Endodermal cell (in vitro differentiated cells): ENCODE measurements around the gene LARP7. TPM values are rescaled to one million over a fixed set of nuclear protein-coding genes. Genes with fewer than 3 reads are reported as not detected.
A peak's percentile ranks its signal among the peaks of the same experiment; 100 is the strongest.

Source experiments
- DNase-seq: peaks from one replicate; pipeline ENCODE4 v3.0.0-alpha.2; 2017
- H3K27ac ChIP-seq: 2 replicates; pipeline ENCODE4 v1.5.1; 2013; ENCODE audit warnings: mild to moderate bottlenecking, low read depth, low read length, moderate library complexity
- H3K27me3 ChIP-seq: 2 replicates; pipeline ENCODE4 v1.6.1; 2013; ENCODE audit warnings: mild to moderate bottlenecking, low read length, moderate library complexity; ENCODE audit not compliant: insufficient read depth, control insufficient read depth, poor library complexity, severe bottlenecking
- H3K36me3 ChIP-seq: 2 replicates; pipeline ENCODE4 v1.7.0; 2013; ENCODE audit warnings: mild to moderate bottlenecking, low read length, moderate library complexity; ENCODE audit not compliant: control insufficient read depth, insufficient read depth
- H3K4me1 ChIP-seq: one replicate; pipeline ENCODE4 v1.7.0; 2013; ENCODE audit warnings: low read length; ENCODE audit not compliant: control insufficient read depth, insufficient read depth
- H3K4me3 ChIP-seq: 2 replicates; pipeline ENCODE4 v1.5.1; 2013; ENCODE audit warnings: mild to moderate bottlenecking, low read length, moderate library complexity
- H3K9ac ChIP-seq: 2 replicates; pipeline ENCODE4 v1.6.1; 2013; ENCODE audit warnings: mild to moderate bottlenecking, low read length, moderate library complexity; ENCODE audit not compliant: poor library complexity, severe bottlenecking; ENCODE audit errors: extremely low read depth
- H3K9me3 ChIP-seq: 2 replicates; pipeline ENCODE4 v1.6.1; 2013; ENCODE audit warnings: mild to moderate bottlenecking, low read length, moderate library complexity; ENCODE audit not compliant: control insufficient read depth
- H3K27ac Mint-ChIP-seq: 2 replicates; pipeline ENCODE4 v1.8.0; 2020; ENCODE audit warnings: mixed read lengths
- H3K27me3 Mint-ChIP-seq: 2 replicates; pipeline ENCODE4 v1.8.0; 2021; ENCODE audit warnings: mild to moderate bottlenecking, mixed read lengths; ENCODE audit not compliant: insufficient read depth
- H3K36me3 Mint-ChIP-seq: 2 replicates; pipeline ENCODE4 v1.8.0; 2020; ENCODE audit warnings: low read depth, mixed read lengths
- H3K4me1 Mint-ChIP-seq: 2 replicates; pipeline ENCODE4 v1.8.0; 2020; ENCODE audit warnings: mixed read lengths
- H3K4me3 Mint-ChIP-seq: 2 replicates; pipeline ENCODE4 v1.8.0; 2020; ENCODE audit warnings: mild to moderate bottlenecking, moderate library complexity, mixed read lengths
- H3K9me3 Mint-ChIP-seq: 2 replicates; pipeline ENCODE4 v1.8.0; 2020; ENCODE audit warnings: mild to moderate bottlenecking, mixed read lengths
- CTCF ChIP-seq: fragments of 200-600 bp; sonication (generic); conservative IDR thresholded peaks from 2 replicates; pipeline ENCODE4 v1.5.0; 2021; ENCODE audit warnings: antibody characterized with exemption, mild to moderate bottlenecking
- WGBS, 2 experiments: methylation state at CpG; one replicate each; pipeline versions ENCODE4 v1.1.5 to v1.1.7; 2013; ENCODE audit warnings: missing lambda C conversion rate in 2 of 2, mixed read lengths in 1 of 2; ENCODE audit not compliant: insufficient coverage in 1 of 2, insufficient read length in 1 of 2; 5-methylcytosine and 5-hydroxymethylcytosine counted together
- total RNA-seq, 2 donors: library from RNA; stranded (reverse); fragmentation: NEBNext Ultra II Directional in 1 of 2; extraction: Animal tissue kit (Norgen Biotek cat#: 25700) in 1 of 2; gene quantifications; 2 replicates in 1 of 2; 3 replicates in 1 of 2; pipeline ENCODE4 v1.2.1, GENCODE V29; 2021

Gene LARP7
- total RNA-seq, 2 donors from 2014 or later: 36.1 to 52.0 TPM

GRCh38 chr4:112700679-112701078, 63.7 kb downstream of the LARP7 start:
- Mint-ChIP-seq H3K27me3 (no peaks in the 10 kb centered on the region), H3K36me3 (peaks cover 21% of the 10 kb centered on the region), H3K4me1 (peaks cover 10% of the 10 kb centered on the region), H3K4me3 (no peak overlapping the region), H3K27ac (no peak overlapping the region), H3K9me3 (no peaks in the 10 kb centered on the region)
- DNase-seq: no peak
- Histone ChIP-seq H3K27ac (no peak overlapping the region), H3K9me3 (no peaks in the 10 kb centered on the region), H3K27me3 (no peaks in the 10 kb centered on the region), H3K9ac (no peak overlapping the region), H3K36me3 (no peaks in the 10 kb centered on the region), H3K4me3 (no peak overlapping the region), H3K4me1 (no peaks in the 10 kb centered on the region)
- WGBS, 2 experiments: 100% methylated on average over 3 of the region's 3 CpGs
- TF ChIP-seq CTCF: no peak

- TF ChIP-seq CTCF: no peak
- 93 to 100% methylated on average over 1 of the region's 1 CpG for WGBS, 2 experiments
- Histone ChIP-seq H3K36me3 (no peaks in the 10 kb centered on the region), H3K4me1 (no peaks in the 10 kb centered on the region), H3K9ac (no peak overlapping the region), H3K27ac (no peak overlapping the region), H3K27me3 (no peaks in the 10 kb centered on the region), H3K4me3 (no peak overlapping the region), H3K9me3 (no peaks in the 10 kb centered on the region)
- Mint-ChIP-seq H3K27me3 (no peaks in the 10 kb centered on the region), H3K9me3 (no peaks in the 10 kb centered on the region), H3K4me3 (no peak overlapping the region), H3K4me1 (peaks cover 11% of the 10 kb centered on the region), H3K27ac (peak overlapping the region; percentile 1), H3K36me3 (peaks cover 34% of the 10 kb centered on the region)
- DNase-seq: no peak
These were observed 65.9 kb downstream of the LARP7 start for GRCh38 chr4:112702892-112703291.

DNA sequence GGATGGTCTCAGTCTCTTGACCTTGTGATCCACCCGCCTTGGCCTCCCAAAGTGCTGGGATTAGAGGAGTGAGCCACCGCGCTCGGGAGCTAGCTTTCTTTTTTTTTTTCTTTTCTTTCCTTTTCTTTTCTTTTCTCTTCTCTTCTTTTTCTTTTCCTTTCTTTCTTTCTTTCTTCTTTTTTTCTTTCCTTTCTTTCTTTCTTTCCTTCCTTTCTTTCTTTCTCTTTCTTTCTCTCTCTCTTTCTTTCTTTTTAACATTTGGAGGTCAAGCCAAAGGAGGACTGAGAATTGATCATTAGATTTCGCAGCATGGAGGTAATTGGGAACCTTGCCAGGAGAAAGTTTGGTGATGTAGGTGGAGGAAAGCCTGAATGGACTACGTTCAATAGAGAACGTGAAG, 67.4 kb downstream of the LARP7 start:
- H3K9ac ChIP-seq: peak overlapping the region; percentile 90
- WGBS, 2 experiments: 56 to 74% methylated on average over 6 to 7 of the region's 7 CpGs
- peak; percentile 14 for DNase-seq
- H3K27me3 ChIP-seq: no peaks in the 10 kb centered on the region
- H3K36me3 ChIP-seq: peaks cover 3% of the 10 kb centered on the region
- Mint-ChIP-seq H3K4me1 (peaks cover 14% of the 10 kb centered on the region), H3K27ac (peak overlapping the region; percentile 91), H3K9me3 (no peaks in the 10 kb centered on the region), H3K27me3 (no peaks in the 10 kb centered on the region), H3K36me3 (peaks cover 32% of the 10 kb centered on the region), H3K4me3 (peak overlapping the region; percentile 96)
- H3K27ac ChIP-seq: no peak overlapping the region
- no peaks in the 10 kb centered on the region for H3K4me1 ChIP-seq
- TF ChIP-seq CTCF: no peak
- peak overlapping the region; percentile 94 for H3K4me3 ChIP-seq
- H3K9me3 ChIP-seq: no peaks in the 10 kb centered on the region
